HG02642 (cell line): ENCODE results near the gene MUC5B.
"Not testable (repeated sequence)": the region's sequence is repeated elsewhere in the genome, so short reads cannot be mapped to it uniquely, and the experiment has no call there.

Experiments
- ATAC-seq: cut with Tn5 transposase; IDR thresholded peaks from one replicate; pipeline ENCODE4 v1.9.1; 2021; ENCODE audit warnings: mild to moderate bottlenecking; ENCODE audit not compliant: unreplicated experiment, poor library complexity

The MUC5B gene

GRCh38 chr11:1188451-1189130 lies 34.3 kb upstream of the MUC5B start:
- ATAC-seq = not testable (repeated sequence)

GRCh38 chr11:1189816-1190215 lies 33.0 kb upstream of the MUC5B start:
- ATAC-seq = not testable (repeated sequence)

GRCh38 chr11:1191786-1192470 lies 30.9 kb upstream of the MUC5B start:
- ATAC-seq = not testable (repeated sequence)

DNA sequence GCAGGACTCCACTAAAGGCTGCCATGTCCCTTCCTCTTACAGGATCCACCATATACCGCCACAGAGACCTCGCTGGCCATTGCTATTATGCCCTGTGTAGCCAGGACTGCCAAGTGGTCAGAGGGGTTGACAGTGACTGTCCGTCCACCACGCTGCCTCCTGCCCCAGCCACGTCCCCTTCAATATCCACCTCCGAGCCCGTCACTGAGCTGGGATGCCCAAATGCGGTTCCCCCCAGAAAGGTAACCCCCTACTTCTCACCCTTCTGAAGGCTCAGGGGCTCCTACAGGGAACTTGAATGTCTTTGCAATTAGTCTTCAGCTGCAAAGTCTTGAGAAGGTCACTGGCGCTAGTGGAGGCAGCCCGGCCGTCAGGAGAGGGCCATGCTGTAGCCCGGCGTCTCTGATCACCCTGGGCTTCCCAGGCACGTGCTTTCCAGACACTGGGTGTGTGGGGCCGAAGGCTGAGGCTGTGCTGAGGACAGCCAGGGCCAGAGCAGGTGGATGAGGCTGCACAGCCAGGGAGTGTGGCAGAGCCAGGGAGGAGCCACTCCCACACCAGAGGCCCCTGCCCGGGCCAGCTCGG lies 30.0 kb upstream of the MUC5B start:
- no peak for ATAC-seq

DNA sequence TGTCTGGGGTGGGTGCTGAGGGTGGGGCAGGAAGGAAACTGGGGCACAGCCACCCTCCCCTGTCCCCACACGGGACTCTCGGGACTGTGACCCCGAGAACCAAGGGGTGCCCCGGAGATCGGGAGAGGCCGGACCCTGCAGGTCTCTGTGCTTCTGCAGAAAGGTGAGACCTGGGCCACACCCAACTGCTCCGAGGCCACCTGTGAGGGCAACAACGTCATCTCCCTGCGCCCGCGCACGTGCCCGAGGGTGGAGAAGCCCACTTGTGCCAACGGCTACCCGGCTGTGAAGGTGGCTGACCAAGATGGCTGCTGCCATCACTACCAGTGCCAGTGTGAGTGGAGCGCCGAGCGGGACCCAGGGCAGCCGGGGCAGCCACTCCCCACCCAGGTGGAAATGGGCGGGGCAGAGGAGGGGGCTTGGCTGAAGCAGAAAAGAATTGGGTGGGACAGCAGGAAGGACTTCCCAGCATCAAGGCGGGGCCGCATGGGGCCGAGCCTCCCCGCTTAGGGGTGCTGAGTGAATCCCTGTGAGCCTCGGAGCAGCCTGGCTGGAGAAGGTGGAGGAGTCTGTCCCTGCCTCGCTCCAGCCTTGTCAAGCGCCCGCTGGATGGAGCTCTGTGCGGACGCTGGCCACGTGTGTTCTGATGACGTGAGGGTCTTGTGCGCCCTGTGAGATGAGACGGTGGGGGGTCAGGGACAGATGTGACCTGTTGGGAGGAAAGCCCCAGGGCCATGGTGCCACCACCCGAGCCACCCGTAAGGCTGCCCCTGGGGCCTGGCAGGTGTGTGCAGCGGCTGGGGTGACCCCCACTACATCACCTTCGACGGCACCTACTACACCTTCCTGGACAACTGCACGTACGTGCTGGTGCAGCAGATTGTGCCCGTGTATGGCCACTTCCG lies 29.3 kb upstream of the MUC5B start:
- no peak for ATAC-seq

DNA sequence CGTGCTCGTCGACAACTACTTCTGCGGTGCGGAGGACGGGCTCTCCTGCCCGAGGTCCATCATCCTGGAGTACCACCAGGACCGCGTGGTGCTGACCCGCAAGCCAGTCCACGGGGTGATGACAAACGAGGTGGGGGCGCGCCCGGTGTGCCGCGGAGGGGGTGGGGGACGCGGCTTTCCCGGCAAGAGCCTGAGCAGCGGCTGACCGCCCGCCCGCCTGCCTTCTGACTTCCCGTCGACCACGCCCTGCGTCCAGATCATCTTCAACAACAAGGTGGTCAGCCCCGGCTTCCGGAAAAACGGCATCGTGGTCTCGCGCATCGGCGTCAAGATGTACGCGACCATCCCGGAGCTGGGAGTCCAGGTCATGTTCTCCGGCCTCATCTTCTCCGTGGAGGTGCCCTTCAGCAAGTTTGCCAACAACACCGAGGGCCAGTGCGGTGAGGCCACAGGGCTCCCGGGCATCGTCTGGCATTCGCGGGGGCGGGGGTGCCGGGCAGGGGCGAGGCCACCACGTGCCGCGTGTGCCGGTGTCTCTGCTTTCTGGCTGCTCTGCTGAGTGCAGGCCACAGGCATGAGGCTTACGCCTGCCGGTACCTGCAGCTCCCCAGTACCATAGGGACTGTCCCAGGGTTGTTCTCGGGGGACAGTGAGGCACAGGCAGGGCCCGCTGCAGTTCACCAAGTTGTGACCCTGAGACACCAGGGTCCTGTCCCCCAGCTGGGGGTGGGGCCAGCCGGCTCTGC lies 28.5 kb upstream of the MUC5B start:
- no peak for ATAC-seq

- no peak for ATAC-seq
Measured at GRCh38 chr11:1194977-1195681, 27.7 kb upstream of the MUC5B start.

DNA sequence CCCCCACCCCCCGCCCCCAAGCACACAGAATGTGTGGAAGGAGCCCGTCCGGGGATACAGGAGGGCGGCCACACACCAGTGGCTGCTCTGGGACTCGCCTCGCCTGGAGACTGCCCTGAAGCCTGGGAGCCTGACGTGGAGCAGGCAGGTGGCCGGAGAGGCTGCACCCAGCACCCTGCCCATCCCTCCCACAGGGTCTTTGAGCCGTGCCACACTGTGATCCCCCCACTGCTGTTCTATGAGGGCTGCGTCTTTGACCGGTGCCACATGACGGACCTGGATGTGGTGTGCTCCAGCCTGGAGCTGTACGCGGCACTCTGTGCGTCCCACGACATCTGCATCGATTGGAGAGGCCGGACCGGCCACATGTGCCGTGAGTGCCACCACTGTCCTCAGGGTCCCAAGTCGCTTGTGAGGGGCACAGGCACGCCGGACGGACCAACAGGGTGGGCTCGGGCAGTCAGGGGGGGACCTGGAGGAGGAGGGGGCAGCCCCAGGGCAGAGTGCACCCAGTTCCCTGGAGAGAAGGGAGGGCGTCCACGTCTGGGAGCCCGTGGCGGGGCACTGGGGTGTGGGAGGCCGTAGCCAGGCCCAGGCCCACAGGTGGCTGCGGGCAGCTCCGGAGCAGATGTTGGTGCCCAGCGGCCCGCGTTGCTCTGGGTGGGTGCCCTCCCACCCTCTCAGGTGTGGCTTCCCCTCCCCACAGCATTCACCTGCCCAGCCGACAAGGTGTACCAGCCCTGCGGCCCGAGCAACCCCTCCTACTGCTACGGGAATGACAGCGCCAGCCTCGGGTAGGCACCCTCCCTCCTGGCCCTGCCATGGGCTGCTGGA lies 27.0 kb upstream of the MUC5B start:
- no peak for ATAC-seq

DNA sequence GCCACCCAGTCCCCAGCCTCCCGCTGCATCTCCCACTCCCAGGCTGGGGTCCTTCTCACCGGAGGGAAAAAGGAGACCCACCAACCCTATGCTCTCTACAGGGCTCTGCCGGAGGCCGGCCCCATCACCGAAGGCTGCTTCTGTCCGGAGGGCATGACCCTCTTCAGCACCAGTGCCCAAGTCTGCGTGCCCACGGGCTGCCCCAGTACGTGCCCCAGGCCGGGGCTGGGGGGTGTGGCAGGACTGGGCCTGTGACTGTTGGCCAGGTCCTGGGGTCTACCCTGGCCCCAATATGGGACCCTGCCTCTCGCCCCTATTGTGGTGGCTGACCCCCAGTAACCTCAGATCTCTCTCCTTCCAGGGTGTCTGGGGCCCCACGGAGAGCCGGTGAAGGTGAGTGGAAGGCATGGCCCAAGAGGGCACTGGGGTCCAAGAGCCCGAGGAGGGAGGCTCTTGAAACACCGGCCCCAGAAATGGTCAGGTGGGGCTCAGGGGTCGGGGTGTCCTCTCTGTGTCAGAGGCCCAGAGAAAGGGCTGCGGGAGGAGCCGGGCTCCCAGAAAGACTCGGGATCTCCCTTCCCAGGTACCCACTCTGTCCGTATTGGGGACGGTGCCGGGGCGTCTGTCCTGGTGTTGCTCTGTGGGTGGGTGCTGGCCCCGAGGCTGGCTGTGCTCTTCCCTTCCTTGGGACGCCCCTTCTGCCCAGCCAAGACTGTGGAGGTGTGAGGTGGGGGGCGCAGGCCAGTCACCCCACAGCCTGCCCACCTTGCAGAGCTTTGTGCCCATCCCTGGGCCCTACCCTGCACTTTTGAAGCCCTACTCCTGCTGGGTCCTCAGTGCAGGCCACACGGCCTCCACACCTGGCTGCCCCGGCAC lies 26.1 kb upstream of the MUC5B start:
- ATAC-seq = no peak

DNA sequence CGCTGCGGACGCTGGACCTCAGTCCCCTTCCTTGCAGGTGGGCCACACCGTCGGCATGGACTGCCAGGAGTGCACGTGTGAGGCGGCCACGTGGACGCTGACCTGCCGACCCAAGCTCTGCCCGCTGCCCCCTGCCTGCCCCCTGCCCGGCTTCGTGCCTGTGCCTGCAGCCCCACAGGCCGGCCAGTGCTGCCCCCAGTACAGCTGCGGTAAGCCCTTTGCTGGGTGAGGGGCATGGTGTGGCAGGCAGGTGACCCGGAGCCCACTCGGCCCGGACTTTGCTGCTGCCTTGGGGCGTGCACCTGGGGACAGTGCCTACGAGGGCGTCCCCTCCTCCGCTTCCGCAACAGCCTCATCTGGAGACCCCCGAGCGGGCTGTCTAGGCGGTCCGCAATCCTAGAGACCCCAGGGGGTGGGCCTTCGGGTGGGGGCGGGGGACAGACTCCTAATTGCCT lies 25.4 kb upstream of the MUC5B start:
- ATAC-seq = no peak

- ATAC-seq = no peak
Measured at GRCh38 chr11:1197886-1198560, 24.8 kb upstream of the MUC5B start.

DNA sequence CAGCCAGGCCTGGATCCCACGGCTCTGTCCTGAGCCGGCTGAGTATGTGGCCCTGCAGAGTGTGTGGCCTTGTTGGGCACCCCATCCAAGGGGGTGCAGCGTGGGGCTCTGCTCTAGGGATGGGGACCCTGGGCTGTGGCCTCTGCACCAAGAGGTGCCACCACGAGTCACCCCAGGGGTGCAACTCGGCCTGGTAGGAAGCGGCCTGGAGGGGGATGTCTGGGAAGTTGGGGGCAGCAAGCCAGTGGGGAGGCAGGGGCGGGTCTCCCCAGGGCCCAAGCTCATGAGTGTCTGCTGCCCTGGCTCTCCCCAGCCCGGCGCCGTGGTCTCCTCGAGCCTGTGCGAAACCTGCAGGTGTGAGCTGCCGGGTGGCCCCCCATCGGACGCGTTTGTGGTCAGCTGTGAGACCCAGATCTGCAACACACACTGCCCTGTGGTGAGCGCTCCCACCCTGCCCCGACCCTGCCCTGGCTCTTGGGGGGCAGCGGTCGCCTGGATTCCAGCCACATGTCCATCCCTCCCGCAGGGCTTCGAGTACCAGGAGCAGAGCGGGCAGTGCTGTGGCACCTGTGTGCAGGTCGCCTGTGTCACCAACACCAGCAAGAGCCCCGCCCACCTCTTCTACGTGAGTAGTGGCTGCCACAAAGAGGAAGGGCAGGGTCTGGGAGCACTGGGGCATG lies 24.2 kb upstream of the MUC5B start:
- ATAC-seq = no peak

DNA sequence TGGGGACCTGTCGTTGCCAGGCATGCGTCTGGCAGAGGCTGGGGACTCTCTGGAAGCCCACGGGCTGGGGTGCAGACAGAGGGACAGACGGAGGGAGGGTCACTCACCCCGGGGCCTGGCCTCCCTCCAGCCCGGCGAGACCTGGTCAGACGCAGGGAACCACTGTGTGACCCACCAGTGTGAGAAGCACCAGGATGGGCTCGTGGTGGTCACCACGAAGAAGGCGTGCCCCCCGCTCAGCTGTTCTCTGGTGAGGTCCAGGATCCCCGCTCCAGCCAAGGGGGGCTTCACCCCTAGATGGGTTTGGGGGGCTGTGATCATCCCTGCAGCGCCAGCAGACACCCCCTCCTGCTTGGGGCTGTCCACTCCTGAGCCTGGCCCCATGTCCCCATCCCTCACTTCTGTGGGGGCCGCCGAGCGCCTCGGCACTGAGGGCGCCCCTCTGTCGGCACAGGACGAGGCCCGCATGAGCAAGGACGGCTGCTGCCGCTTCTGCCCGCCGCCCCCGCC lies 23.6 kb upstream of the MUC5B start:
- ATAC-seq = no peak

GRCh38 chr11:1199751-1200610 lies 22.9 kb upstream of the MUC5B start:
- ATAC-seq = no peak

GRCh38 chr11:1200611-1201191 lies 22.2 kb upstream of the MUC5B start:
- ATAC-seq = no peak
